Endothelial cell of umbilical vein (primary cell): Measurements from ENCODE around the gene CMBL.

Experiments used
- CTCF ChIP-seq, 2 donors: IDR thresholded peaks; 1 replicate in 1 of 2; 2 replicates in 1 of 2; pipeline ENCODE4 v1.5.1; 2011; ENCODE audit warnings: low read length in 2 of 2, mild to moderate bottlenecking in 2 of 2, moderate library complexity in 2 of 2, control low read depth in 1 of 2, inconsistent platforms in 1 of 2, low read depth in 1 of 2; ENCODE audit not compliant: insufficient read depth in 1 of 2; ENCODE audit errors: extremely low read depth in 1 of 2
- EZH2 ChIP-seq: IDR thresholded peaks from 2 replicates; pipeline ENCODE4 v1.6.1; 2012; ENCODE audit warnings: borderline replicate concordance, low read depth, mild to moderate bottlenecking, moderate library complexity, low read length, inconsistent platforms; ENCODE audit not compliant: severe bottlenecking
- JUN ChIP-seq: IDR thresholded peaks from 2 replicates; pipeline ENCODE4 v1.6.1; 2011; ENCODE audit warnings: borderline replicate concordance, low read depth; ENCODE audit not compliant: insufficient read length, insufficient read depth
- MAX ChIP-seq: IDR thresholded peaks from 2 replicates; pipeline ENCODE4 v1.6.1; 2011; ENCODE audit not compliant: insufficient read depth, insufficient read length
- MYC ChIP-seq: IDR thresholded peaks from one replicate; pipeline ENCODE4 v1.6.1; 2011; ENCODE audit warnings: mild to moderate bottlenecking, low read depth, low read length
- POLR2A ChIP-seq: IDR thresholded peaks from 2 replicates; pipeline ENCODE4 v1.6.1; 2012; ENCODE audit warnings: low read depth, mild to moderate bottlenecking, control low read depth, low read length
- POLR2AphosphoS5 ChIP-seq: IDR thresholded peaks from 2 replicates; pipeline ENCODE4 v1.6.1; 2012; ENCODE audit warnings: low read depth, mild to moderate bottlenecking, control low read depth, low read length, moderate library complexity; ENCODE audit not compliant: insufficient read depth

- TF ChIP-seq EZH2 (no peak), POLR2A (no peak), CTCF (IDR thresholded peaks at IDR 0.05; ENCODE audit: extremely low read depth in 1 of 2, insufficient read depth in 1 of 2, low read depth in 1 of 2, low read length in 2 of 2) (no peak), POLR2AphosphoS5 (no peak), MAX (no peak), JUN (no peak), MYC (no peak)
Observed at GRCh38 chr5:10262121-10262774, 45.5 kb downstream of the CMBL start.
